ENCODE data around the gene ZNF771.

GRCh38 chr16:30369091-30369937, 38.1 kb upstream of the ZNF771 start:
- TF ChIP-seq CTCF (IDR thresholded peaks at IDR 0.05; ENCODE audit: extremely low read depth in 1 of 2, insufficient read depth in 1 of 2, low read depth in 1 of 2, low read length in 2 of 2) (no peak), POLR2AphosphoS5 (IDR thresholded peaks at IDR 0.05; ENCODE audit: insufficient read depth, low read depth, low read length) (no peak), EZH2 (IDR thresholded peaks at IDR 0.05; ENCODE audit: borderline replicate concordance, low read depth, low read length, severe bottlenecking) (no peak), MAX (IDR thresholded peaks at IDR 0.05; ENCODE audit: insufficient read depth, insufficient read length) (no peak), JUN (IDR thresholded peaks at IDR 0.05; ENCODE audit: borderline replicate concordance, insufficient read depth, insufficient read length, low read depth) (no peak), POLR2A (IDR thresholded peaks at IDR 0.05; ENCODE audit: low read depth, low read length) (no peak)

Measured in endothelial cell of umbilical vein (primary cell).